Occipital lobe (tissue), 2 donors: ENCODE measurements around the gene CCR8. TPM values are rescaled to one million over a fixed set of nuclear protein-coding genes. Genes with fewer than 3 reads are reported as not detected.
"Not testable (repeated sequence)": the region's sequence is repeated elsewhere in the genome, so short reads cannot be mapped to it uniquely, and the experiment has no call there.

Source experiments
- DNase-seq: peaks from one replicate; lab custom pipeline; 2025; lab: John Stamatoyannopoulos, UW
- total RNA-seq: library from RNA; depleted of rRNA; stranded (reverse); fragments of >200 nt; gene quantifications from one replicate; pipeline ENCODE4 v1.2.3, GENCODE V29; 2014

The CCR8 gene
- total RNA-seq, 1 donor from 2014 or later: not detected

DNA sequence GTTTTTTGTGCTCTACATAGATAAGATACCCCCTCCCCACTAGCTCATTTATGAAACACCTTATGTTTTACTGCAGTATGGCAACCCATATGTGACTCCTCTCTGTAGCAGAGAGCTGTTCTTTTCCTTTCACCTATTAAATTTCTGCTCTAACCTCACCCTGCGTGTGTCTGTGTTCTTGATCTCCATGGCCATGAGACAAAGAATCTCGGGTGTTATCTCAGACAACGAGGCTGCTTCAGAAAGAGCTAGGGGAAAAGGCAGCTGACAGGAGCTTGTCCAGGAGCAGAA is 18.0 kb downstream of the CCR8 start:
- DNase-seq: no peak

DNA sequence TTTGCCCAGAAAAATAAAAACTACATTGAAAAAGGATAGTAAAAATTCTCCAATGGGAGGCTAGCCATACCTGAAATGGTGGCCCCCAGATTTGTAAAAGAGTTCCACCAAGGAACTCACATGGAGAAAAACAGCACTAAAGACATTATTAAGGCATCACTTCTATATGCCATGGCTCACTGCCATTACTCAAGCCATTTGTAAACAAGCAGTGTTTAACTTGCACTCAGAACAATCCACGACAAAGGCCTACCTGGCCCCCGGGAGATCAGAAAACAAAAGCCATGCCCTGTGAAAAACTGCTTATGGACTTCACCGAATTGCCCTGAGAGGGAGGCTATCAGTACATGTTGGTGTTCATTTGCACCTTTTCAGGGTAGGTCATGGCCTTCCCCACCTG is 19.6 kb downstream of the CCR8 start:
- no peak for DNase-seq

DNA sequence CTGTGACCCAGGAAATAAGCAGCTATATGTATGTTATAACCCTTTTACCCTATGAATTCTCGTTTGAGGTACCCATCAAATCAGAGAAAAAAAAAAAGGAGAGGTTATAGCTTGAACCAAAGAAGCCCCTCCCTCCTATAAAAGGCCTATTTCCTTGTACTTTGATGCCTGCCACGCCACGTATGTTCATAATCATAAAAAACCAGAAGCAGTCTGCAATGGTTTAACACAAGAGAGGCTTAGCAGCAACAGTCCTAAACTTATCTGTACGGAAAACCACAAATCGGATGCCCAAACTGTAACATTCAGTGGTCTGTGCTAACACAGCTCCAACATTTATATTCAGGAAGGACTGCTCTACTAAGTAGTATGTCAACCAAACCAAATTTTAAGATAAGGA is 21.2 kb downstream of the CCR8 start:
- no peak for DNase-seq

DNA sequence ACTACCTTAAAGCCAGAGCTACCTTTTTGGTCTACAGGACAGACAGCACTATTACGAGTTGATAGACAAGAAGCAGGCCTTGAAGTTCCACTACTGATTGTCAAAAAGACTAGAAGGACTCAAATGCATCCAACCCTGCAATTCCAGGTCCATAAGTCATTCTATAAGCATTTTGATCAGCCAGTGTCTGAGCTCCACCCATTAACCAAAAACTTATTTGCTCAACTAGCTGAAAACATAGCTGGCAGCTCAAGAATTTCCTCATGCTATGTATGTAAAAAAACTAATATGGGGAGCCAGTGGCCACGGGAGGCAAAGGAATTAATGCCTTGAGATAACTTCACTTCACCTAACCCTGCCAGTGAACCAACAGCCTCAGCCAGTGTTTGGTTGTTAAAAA is 21.6 kb downstream of the CCR8 start:
- DNase-seq: not testable (repeated sequence)

DNA sequence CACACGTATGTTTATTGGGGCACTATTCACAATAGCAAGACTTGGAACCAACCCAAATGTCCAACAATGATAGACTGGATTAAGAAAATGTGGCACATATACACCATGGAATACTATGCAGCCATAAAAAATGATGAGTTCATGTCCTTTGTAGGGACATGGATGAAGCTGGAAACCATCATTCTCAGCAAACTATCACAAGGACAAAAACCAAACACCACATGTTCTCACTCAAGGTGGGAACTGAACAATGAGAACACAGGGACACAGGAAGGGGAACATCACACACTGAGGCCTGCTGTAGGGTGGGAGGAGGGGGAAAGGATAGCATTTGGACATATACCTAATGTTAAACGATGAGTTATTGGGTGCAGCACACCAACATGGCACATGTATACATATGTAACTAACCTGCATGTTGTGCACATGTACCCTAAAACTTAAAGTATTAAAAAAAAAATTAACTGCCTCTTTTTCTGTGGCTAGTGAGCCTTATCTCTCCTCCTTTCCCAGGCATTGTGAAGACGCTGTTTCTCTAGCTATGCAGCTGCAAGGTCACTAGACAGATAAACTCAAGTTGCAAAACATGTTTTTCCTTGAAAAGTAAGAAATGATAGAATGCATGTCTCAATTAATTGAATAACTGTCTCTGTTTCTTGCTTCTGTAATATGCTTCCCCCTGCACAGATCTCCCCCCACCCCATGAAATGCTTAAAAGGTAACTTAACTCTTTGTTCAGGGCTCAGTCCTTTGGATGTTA is 23.8 kb downstream of the CCR8 start:
- DNase-seq: not testable (repeated sequence)

DNA sequence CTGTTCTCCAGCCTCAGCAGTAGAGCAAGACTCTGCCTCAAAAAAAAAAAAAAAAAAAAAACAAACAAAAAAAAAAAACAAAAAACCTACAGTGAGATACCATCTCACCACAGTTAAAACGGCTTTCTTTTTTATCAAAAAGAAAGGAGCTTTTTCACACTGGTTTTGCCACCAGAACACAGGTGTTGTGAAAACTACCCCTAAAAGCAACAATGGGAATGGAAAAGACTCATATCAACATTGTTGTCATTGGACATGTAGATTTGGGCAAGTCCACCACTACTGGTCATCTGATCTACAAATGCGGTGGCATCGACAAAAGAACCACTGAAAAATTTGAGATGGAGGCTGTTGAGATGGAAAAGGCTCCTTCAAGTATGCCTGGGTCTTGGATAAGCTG is 28.8 kb downstream of the CCR8 start:
- no peak for DNase-seq

DNA sequence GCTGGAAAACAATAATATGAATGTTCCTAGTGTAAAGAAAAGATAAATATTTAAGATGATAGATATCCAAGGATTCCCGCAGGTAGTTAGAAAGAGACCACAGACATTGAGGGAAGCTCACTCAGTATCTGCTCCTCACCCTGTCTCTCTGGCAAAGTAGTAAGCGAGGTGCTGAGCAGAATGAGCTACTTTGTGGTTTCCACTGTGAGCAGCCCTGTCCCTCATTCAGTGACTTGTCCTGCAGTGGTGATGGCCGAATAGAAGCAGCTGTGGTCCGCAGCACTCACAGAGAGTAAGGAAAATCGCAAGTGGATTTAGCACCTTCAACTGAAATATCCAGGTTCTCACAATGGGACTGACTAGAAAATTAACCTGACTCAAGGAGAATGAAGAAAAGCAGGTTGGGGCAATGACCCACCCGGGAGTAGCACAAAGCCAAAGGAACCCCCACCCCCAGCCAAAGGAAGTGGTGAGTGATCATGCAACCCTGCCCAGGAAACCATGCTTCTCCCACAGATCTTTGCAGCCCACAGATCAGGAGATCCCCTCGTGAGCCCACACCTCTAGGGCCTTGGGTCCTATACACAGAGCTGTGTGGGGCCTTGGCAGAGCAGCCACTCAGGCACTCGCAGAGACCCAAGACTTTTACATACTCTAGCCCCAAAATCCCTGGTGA is 31.9 kb downstream of the CCR8 start:
- no peak for DNase-seq

DNA sequence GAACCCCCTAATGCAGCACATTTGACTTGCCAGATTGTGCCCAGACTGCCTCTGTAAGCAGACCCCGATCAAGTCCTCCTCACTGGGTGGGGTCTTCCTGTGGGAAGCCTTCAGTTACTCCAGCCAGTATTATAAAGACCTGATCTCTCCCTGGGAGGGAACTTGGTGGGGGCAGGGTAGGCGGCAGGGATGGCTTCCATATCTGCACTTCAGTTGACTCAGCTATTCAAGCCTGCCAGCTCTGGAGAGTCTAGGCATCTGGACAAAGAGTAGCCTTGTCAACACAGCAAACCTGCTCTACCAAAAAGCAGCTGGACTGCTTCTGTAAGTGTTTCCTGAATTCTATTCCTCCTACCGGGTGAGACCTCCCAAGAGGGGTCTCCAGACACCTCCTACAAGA is 32.7 kb downstream of the CCR8 start:
- no peak for DNase-seq

DNA sequence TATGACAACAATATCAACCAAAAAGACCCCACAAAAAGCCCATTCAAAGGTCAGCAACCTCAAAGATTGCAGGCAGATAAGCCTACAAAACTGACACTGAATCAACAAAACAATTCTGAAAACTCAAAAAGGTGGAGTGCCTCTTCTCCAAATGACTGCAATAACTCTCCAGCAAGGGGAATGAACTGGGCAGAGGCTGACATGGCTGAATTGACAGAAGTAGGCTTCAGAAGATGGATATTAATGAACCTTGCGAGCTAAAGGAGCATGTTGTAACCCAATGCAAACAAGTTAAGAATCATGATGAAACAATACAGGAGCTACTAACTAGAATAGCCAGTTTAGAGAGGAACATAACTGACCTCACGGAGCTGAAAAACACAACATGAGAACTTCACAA is 33.3 kb downstream of the CCR8 start:
- no peak for DNase-seq

DNA sequence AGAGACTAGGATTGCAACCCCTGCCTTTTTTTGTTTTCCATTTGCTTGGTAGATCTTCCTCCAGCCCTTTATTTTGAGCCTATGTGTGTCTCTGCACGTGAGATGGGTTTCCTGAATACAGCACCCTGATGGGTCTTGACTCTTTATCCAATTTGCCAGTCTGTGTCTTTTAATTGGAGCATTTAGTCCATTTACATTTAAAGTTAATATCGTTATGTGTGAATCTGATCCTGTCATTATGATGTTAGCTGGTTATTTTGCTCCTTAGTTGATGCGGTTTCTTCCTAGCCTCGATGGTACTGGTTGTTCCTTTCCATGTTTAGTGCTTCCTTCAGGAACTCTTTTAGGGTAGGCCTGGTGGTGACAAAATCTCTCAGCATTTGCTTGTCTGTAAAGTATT is 40.9 kb downstream of the CCR8 start:
- not testable (repeated sequence) for DNase-seq

DNA sequence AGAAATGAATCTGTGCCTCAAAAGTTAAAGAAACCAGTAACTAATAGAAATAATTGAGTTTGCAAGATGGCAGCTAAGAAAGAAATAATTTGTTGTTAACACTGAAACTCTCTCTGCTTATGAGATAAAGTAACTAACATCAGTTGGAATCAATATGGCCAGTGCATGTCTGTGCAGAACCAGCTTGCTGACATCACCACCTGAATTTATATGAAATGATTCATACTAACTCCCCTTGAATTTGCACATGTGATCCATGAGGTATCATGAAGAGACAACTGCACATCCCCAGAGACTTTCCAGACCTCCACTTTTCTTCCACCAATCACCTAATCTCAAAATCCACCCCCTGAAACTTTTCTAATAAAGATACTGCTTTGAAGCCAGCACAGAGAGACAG is 43.3 kb downstream of the CCR8 start:
- no peak for DNase-seq

DNA sequence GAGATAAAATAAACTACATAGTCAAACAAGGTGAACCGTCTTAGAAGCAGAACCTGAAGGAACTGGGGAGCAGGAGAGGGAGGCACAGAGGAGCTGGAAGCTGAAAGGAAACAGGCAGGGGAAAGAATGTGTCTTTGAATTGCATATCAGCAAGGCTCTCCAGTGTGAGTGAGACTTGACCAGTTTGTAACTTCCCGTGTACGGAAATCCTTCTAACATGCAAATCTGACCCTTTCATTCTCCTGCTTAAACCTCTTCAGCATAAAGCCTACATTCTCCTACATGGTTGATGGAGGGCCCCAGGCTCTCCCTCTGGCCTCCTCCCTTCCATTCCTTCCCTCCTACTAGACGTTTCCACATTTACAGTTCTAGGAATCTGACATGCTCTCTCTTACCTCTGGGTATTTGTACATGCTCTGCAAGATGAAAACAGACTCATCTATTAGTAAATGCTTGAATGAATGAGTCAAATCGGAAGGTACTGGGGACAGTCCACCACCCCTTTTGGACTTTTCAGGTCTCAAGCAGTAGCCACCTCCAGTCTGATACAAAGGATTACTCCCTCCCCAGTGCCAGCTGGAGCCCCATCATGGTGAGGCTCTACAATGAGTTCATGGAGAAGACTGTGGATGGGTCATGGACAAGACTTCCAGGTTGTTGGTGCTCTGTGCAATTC is 47.6 kb downstream of the CCR8 start:
- no peak for DNase-seq

DNA sequence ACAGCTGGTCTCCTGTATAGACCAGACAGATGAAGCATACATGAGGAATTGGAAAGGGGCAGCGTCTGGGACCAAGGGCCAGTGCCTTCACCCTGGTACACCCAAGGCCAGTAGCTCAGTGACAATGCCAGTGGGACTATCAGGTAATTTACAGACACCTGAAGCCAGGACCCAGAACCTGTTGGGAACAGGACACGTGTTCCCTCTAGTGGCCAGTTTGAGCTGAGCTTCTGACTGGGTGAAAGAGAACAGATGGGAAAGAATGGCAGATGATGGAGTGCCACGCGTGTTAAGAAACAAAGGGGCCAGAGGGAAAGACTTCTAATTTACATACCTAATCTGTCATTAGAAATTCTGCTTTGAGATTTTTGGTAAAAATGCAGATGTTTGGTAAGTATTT is 48.6 kb downstream of the CCR8 start:
- no peak for DNase-seq

DNA sequence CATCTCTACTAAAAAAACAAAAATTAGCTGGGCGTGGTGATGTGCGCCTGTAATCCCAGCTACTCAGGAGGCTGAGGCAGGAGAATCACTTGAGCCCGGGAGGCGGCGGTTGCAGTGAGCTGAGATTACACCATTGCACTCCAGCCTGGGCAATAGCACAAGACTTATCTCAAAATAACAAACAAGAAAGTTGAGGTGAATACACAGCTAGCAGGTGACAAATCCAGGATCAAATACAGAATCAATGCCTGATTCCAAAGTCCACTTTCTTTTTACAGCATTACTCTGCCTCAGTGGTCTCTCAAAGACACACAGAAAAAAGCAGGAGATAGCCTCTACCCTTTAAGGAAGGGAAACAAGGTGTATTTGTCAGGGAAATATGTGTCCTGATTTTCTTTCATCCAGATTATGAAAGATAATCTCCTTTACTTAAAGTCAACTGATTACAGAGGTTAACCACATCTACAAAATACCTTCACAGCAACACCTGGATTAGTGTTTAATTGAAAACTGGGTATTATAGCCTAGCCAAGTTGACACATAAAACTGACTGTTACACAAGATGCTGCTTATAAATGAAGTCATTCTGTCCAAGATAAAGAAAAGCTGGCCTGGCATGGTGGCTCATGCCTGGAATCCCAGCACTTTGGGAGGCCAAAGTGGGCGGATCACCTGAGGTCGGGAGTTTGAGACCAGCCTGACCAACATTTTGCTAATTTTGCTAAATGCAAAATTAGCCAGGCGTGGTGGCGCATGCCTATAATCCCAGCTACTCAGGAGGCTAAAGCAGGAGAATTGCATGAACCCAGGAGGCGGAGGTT is 49.7 kb downstream of the CCR8 start:
- DNase-seq: no peak

DNA sequence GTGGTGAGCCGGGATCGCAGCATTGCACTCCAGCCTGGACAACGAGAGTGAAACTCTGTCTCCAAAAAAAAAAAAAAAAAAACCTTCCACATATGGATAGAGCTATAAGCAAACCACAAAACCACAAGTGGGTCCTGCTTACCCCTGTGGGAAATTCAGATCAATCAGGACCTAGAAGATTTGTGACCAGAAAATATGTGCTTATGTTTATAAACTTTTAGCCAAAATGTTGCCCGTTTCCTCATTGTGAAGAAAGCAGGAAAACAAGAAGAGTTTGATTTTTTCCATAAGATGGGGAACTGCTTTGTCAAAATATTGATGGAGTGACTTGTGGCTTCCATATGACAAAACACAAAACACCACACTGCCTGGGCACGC is 50.3 kb downstream of the CCR8 start:
- DNase-seq: no peak

DNA sequence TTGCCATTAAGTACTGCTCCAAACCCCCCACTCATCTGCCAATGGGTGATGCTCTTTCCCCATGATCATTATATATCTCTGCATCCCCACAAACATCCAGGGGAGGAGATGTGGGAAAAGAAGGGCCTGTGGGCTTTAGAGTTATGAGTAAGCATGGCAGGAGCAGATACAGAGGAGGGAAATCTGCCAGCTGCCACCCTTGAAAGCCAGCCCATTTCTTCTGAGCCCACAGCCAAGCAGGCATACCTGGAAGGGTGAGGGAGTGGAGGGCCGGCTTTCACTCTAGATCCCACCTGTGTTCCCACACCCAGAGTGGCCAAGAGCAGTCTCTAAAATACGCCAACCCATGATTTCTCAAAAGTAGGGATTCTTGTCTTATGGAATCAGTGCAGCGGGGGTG is 51.9 kb downstream of the CCR8 start:
- DNase-seq: no peak

Other genes starting within 250 kb of the CCR8 start
- gene GORASP1, start 222.1 kb upstream of the CCR8 start, total RNA-seq: 28.7 TPM
- gene TTC21A, start 222.0 kb upstream of the CCR8 start, total RNA-seq: 2.5 TPM
- 5.9 TPM for gene CSRNP1, start 176.1 kb upstream of the CCR8 start, total RNA-seq
- not detected for gene XIRP1, start 137.1 kb upstream of the CCR8 start, total RNA-seq
- 11.4 TPM for gene CX3CR1, start 49.7 kb upstream of the CCR8 start, total RNA-seq
- 12.2 TPM for gene SLC25A38, start 53.7 kb downstream of the CCR8 start, total RNA-seq
- gene RPSA, start 77.0 kb downstream of the CCR8 start, total RNA-seq: 1,286 TPM
- 0.94 TPM for gene MOBP, start 138.0 kb downstream of the CCR8 start, total RNA-seq